Measurements from ENCODE around the gene SP2.

SP2 gene

GRCh38 chr17:47895856-47896671 is at the start of gene SP2:
Gene SP2, plus strand, starts transcription at chr17:47896236. Its CDS starts 51 bp downstream, at chr17:47896287.
- FAIRE-seq: peak; percentile 98

GRCh38 chr17:47846716-47847340 is 49.2 kb upstream of the SP2 start:
- no peak for FAIRE-seq

- FAIRE-seq: no peak
These were observed 48.5 kb upstream of the SP2 start for GRCh38 chr17:47847341-47848197.

- FAIRE-seq: no peak
These were observed 47.9 kb upstream of the SP2 start for GRCh38 chr17:47848198-47848513.

GRCh38 chr17:47850373-47850691 is 45.7 kb upstream of the SP2 start:
- FAIRE-seq: no peak

GRCh38 chr17:47850692-47851573 is 45.1 kb upstream of the SP2 start, which contains the start of gene SP6:
Gene SP6, minus strand, starts transcription at chr17:47851163. Its CDS starts 2,734 bp downstream, at chr17:47848429.
- no peak for FAIRE-seq

GRCh38 chr17:47851764-47852112 is 44.3 kb upstream of the SP2 start:
- no peak for FAIRE-seq

- no peak for FAIRE-seq
These were observed 43.7 kb upstream of the SP2 start for GRCh38 chr17:47852113-47852949.

GRCh38 chr17:47853616-47854015 is 42.4 kb upstream of the SP2 start:
- FAIRE-seq: no peak

GRCh38 chr17:47855737-47856136 is 40.3 kb upstream of the SP2 start:
- no peak for FAIRE-seq

GRCh38 chr17:47856830-47857229 is 39.2 kb upstream of the SP2 start:
- no peak for FAIRE-seq

- FAIRE-seq: no peak
These were observed 38.2 kb upstream of the SP2 start for GRCh38 chr17:47857551-47858455.

GRCh38 chr17:47860386-47860785 is 35.6 kb upstream of the SP2 start:
- FAIRE-seq: no peak

- no peak for FAIRE-seq
These were observed 33.2 kb upstream of the SP2 start for GRCh38 chr17:47862621-47863440.

- no peak for FAIRE-seq
These were observed 31.2 kb upstream of the SP2 start for GRCh38 chr17:47864791-47865216.

- FAIRE-seq: no peak
These were observed 29.1 kb upstream of the SP2 start for GRCh38 chr17:47866941-47867340.

- FAIRE-seq: no peak
These were observed 28.1 kb upstream of the SP2 start for GRCh38 chr17:47867813-47868533.

GRCh38 chr17:47869114-47869513 is 26.9 kb upstream of the SP2 start:
- FAIRE-seq: no peak

- FAIRE-seq: no peak
These were observed 26.0 kb upstream of the SP2 start for GRCh38 chr17:47870056-47870455.

All from endometrium (tissue), 2 donors.